MM.1S (cell line): ENCODE data around the gene PRKCE.

Experiments
- DNase-seq: peaks from one replicate; pipeline ENCODE4 v3.0.0-alpha.2; 2015
- H2AFZ ChIP-seq: fragments of 300-600 bp; sonication (generic); 2 replicates; pipeline ENCODE4 v1.6.0; 2016; ENCODE audit warnings: antibody characterized with exemption, low read length
- H3F3A ChIP-seq: fragments of 300-600 bp; sonication (generic); 2 replicates; pipeline ENCODE4 v1.6.1; 2016; ENCODE audit warnings: mild to moderate bottlenecking, antibody characterized with exemption, low read length, moderate library complexity, mixed read lengths; ENCODE audit not compliant: insufficient read depth
- H3K27ac ChIP-seq: fragments of 300-600 bp; sonication (generic); 2 replicates; pipeline ENCODE4 v1.5.1; 2016; ENCODE audit warnings: mild to moderate bottlenecking, low read length
- H3K27me3 ChIP-seq: fragments of 300-600 bp; sonication (generic); replicated peaks from 2 replicates; pipeline ENCODE4 v1.6.0; 2016; ENCODE audit warnings: low read length; ENCODE audit not compliant: insufficient read depth
- H3K36me3 ChIP-seq: fragments of 300-600 bp; sonication (generic); replicated peaks from 2 replicates; pipeline ENCODE4 v1.6.1; 2016; ENCODE audit warnings: mild to moderate bottlenecking, low read length, mixed read lengths; ENCODE audit not compliant: insufficient read depth
- H3K4me1 ChIP-seq: fragments of 300-600 bp; sonication (generic); 2 replicates; pipeline ENCODE4 v1.6.1; 2016; ENCODE audit warnings: low read length, mixed read lengths
- H3K4me2 ChIP-seq: fragments of 300-600 bp; sonication (generic); 2 replicates; pipeline ENCODE4 v1.6.0; 2016; ENCODE audit warnings: low read depth, low read length
- H3K4me3 ChIP-seq: fragments of 300-600 bp; sonication (generic); 2 replicates; pipeline ENCODE4 v1.5.1; 2016; ENCODE audit warnings: low read length, mixed read lengths
- H3K79me2 ChIP-seq: fragments of 300-600 bp; sonication (generic); 2 replicates; pipeline ENCODE4 v1.6.1; 2016; ENCODE audit warnings: mixed run types, low read length, mixed read lengths
- H3K9ac ChIP-seq: fragments of 300-600 bp; sonication (generic); 2 replicates; pipeline ENCODE4 v1.6.1; 2016; ENCODE audit warnings: low read length, mixed read lengths
- H3K9me2 ChIP-seq: fragments of 300-600 bp; sonication (generic); replicated peaks from 2 replicates; pipeline ENCODE4 v1.6.1; 2016; ENCODE audit warnings: mild to moderate bottlenecking, low read length, mixed read lengths; ENCODE audit not compliant: insufficient read depth
- H3K9me3 ChIP-seq: fragments of 300-600 bp; sonication (generic); replicated peaks from 2 replicates; pipeline ENCODE4 v1.6.1; 2016; ENCODE audit warnings: mild to moderate bottlenecking, low read length, mixed read lengths; ENCODE audit not compliant: insufficient read depth
- H4K20me1 ChIP-seq: fragments of 300-600 bp; sonication (generic); 2 replicates; pipeline ENCODE4 v1.6.1; 2016; ENCODE audit warnings: mild to moderate bottlenecking, low read length, moderate library complexity, mixed read lengths; ENCODE audit not compliant: insufficient read depth
- CTCF ChIP-seq: fragments of 300-600 bp; sonication (generic); IDR thresholded peaks from 2 replicates; pipeline ENCODE4 v1.5.1; 2016; ENCODE audit warnings: antibody characterized with exemption, low read length, mixed read lengths
- EZH2 ChIP-seq: fragments of 300-600 bp; sonication (generic); optimal IDR thresholded peaks from 2 replicates; pipeline ENCODE3; 2017; ENCODE audit warnings: low read depth, mild to moderate bottlenecking, antibody characterized with exemption, low read length, mixed read lengths
- EZH2phosphoT487 ChIP-seq: fragments of 300-600 bp; sonication (generic); IDR thresholded peaks from 2 replicates; pipeline ENCODE4 v1.6.1; 2018; ENCODE audit warnings: antibody characterized with exemption, low read length

Gene PRKCE

GRCh38 chr2:46162329-46163097, 511.0 kb downstream of the PRKCE start:
- Histone ChIP-seq H2AFZ (no peak overlapping the region), H3K27me3 (no peaks in the 10 kb centered on the region), H3K79me2 (no peaks in the 10 kb centered on the region), H3K27ac (no peak overlapping the region), H3K9ac (no peak overlapping the region), H3K4me3 (no peak overlapping the region), H3K4me1 (no peaks in the 10 kb centered on the region), H3K9me3 (no peaks in the 10 kb centered on the region), H3K9me2 (no peaks in the 10 kb centered on the region), H3F3A (no peaks in the 10 kb centered on the region), H3K4me2 (no peak overlapping the region), H4K20me1 (no peaks in the 10 kb centered on the region), H3K36me3 (no peaks in the 10 kb centered on the region)
- DNase-seq = no peak
- TF ChIP-seq EZH2 (no peak), EZH2phosphoT487 (no peak), CTCF (no peak)

GRCh38 chr2:46163098-46163430, 511.6 kb downstream of the PRKCE start:
- no peak overlapping the region for H2AFZ ChIP-seq
- no peak for DNase-seq
- no peak overlapping the region for H3K27ac ChIP-seq
- no peak overlapping the region for H3K4me3 ChIP-seq
- TF ChIP-seq EZH2phosphoT487 (no peak), CTCF (no peak), EZH2 (no peak)
- no peaks in the 10 kb centered on the region for H3K27me3 ChIP-seq
- no peaks in the 10 kb centered on the region for H3K9me3 ChIP-seq
- no peaks in the 10 kb centered on the region for H3F3A ChIP-seq
- H3K9ac ChIP-seq = no peak overlapping the region
- no peak overlapping the region for H3K4me2 ChIP-seq
- H3K9me2 ChIP-seq = no peaks in the 10 kb centered on the region
- H3K79me2 ChIP-seq = no peaks in the 10 kb centered on the region
- H3K36me3 ChIP-seq = no peaks in the 10 kb centered on the region
- no peaks in the 10 kb centered on the region for H4K20me1 ChIP-seq
- no peaks in the 10 kb centered on the region for H3K4me1 ChIP-seq

GRCh38 chr2:46163804-46164528, 512.5 kb downstream of the PRKCE start:
- DNase-seq = no peak
- H3K27me3 ChIP-seq = no peaks in the 10 kb centered on the region
- no peak overlapping the region for H3K9ac ChIP-seq
- H3K9me2 ChIP-seq = no peaks in the 10 kb centered on the region
- no peak overlapping the region for H2AFZ ChIP-seq
- H3K9me3 ChIP-seq = no peaks in the 10 kb centered on the region
- no peaks in the 10 kb centered on the region for H3K79me2 ChIP-seq
- no peaks in the 10 kb centered on the region for H3K36me3 ChIP-seq
- H3K4me3 ChIP-seq = no peak overlapping the region
- TF ChIP-seq CTCF = no peak
- no peak for TF ChIP-seq EZH2phosphoT487
- no peak for TF ChIP-seq EZH2
- no peak overlapping the region for H3K4me2 ChIP-seq
- no peaks in the 10 kb centered on the region for H3F3A ChIP-seq
- H4K20me1 ChIP-seq = no peaks in the 10 kb centered on the region
- H3K4me1 ChIP-seq = no peaks in the 10 kb centered on the region
- no peak overlapping the region for H3K27ac ChIP-seq
